ENCODE results near the gene CELA3B. TPM values are rescaled to one million over a fixed set of nuclear protein-coding genes. Genes with fewer than 3 reads are reported as not detected.

Gene CELA3B
- total and polyA plus RNA-seq, 2 of the 8 experiments (the other 6 are each of a cell fraction or from before 2014, with no cell fraction given): not detected

DNA sequence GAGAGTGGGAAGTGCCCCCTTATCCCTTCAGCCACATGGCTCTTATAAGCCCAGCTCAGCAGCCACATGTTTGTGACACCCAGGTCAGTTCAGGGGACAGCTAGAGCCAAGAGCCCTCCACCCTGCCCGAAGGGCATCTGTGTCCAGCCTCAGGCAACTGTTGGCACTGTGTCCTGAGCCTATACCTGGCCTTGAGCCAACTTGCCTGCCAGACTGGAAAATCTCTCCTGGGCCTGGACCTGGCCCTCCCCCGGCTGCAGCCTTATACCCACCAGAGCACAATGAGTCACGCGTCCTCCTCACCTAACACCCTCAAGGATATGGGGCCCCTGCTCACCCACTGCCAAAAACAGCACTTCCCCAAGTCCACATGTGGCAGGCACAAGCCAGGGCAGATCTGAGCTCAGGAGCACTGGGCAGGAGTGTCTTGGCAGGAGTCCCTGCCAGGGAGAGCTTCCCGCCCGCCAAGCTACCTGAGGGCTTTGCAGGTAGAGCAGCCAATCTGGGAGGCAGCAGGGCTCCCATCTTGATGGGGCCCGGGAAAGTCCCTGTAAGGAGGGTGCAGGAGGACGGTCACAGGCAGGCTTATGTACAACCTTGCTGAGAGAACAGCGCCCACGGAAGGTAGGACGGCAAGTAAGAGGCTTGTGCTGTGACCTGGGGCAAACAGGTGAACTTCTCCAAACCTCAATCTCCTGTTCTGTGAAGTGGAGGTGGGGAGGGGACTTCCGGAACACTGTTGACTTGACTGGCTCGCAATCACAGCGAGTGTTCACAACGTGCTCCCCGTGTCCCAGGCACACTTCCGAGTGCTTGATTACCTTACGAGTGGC, 19.9 kb upstream of the CELA3B start:
- Histone ChIP-seq H3K36me3 (ENCODE audit: control insufficient read depth in 2 of 4, insufficient read depth in 4 of 4, low read length in 3 of 4) (no peaks in the 10 kb centered on the region), H2BK5ac (ENCODE audit: low read depth, low read length) (peak overlapping the region; percentile 53; the same call in 1 of the 2 replicates), H2AFZ (ENCODE audit: low read length) (peak overlapping the region; percentile 64), H3K23me2 (ENCODE audit: low read depth, low read length) (no peaks in the 10 kb centered on the region), H2AK5ac (ENCODE audit: low read depth, low read length) (0 out of 2 replicates have a peak overlapping the region, but pooled peaks have one; percentile 65), H3K4me2 (ENCODE audit: insufficient read depth in 1 of 2, low read depth in 2 of 2, low read length in 2 of 2) (no peak overlapping the region), H4K20me1 (replicated peaks in 1 of 2; ENCODE audit: control insufficient read depth in 1 of 2, insufficient read depth in 2 of 2, low read length in 2 of 2) (no peaks in the 10 kb centered on the region), H3K23ac (ENCODE audit: insufficient read length) (no peak overlapping the region), H3K4ac (replicated peaks; ENCODE audit: insufficient read length, low read depth, low read length) (peak overlapping the region; percentile 1), H4K5ac (ENCODE audit: insufficient read length, low read depth, low read length) (no peak overlapping the region), H2BK20ac (ENCODE audit: low read length) (peak overlapping the region; percentile 97; the same call in 1 of the 2 replicates), H3K4me3 (ENCODE audit: extremely low read depth in 1 of 4, insufficient read depth in 2 of 4, low read depth in 3 of 4, low read length in 4 of 4) (no peak overlapping the region), H2BK15ac (ENCODE audit: low read length) (peak overlapping the region; percentile 4; the same call in 1 of the 2 replicates), H3K79me1 (ENCODE audit: low read depth, low read length) (no peaks in the 10 kb centered on the region), H3K27me3 (replicated peaks in 1 of 4; ENCODE audit: control insufficient read depth in 3 of 4, extremely low read depth in 1 of 4, insufficient read depth in 3 of 4, low read length in 3 of 4) (no peaks in the 10 kb centered on the region), H3K14ac (ENCODE audit: insufficient read length) (no peak overlapping the region), H3K27ac (ENCODE audit: low read depth, low read length) (no peak overlapping the region), H3K18ac (ENCODE audit: extremely low read depth, low read length) (peak overlapping the region; percentile 7), H4K91ac (replicated peaks; ENCODE audit: insufficient read length, low read length) (peak overlapping the region; percentile 86), H2BK120ac (replicated peaks; ENCODE audit: low read depth, low read length) (peak overlapping the region; percentile 13), H3K4me1 (replicated peaks in 1 of 4; ENCODE audit: control insufficient read depth in 3 of 4, insufficient read depth in 4 of 4, low read length in 3 of 4) (peaks cover 5 to 17% (median 11%) of the 10 kb centered on the region in 4 experiments; a peak in 6 of 7 replicates), H3K9ac (replicated peaks in 1 of 4; ENCODE audit: extremely low read depth in 1 of 4, low read depth in 3 of 4, low read length in 3 of 4) (no peak overlapping the region), H3K79me2 (ENCODE audit: control insufficient read depth in 1 of 2, insufficient read depth in 2 of 2, low read length in 2 of 2) (no peaks in the 10 kb centered on the region), H2BK12ac (ENCODE audit: low read depth, low read length) (peak overlapping the region; percentile 93; the same call in 1 of the 2 replicates), H3K56ac (replicated peaks; ENCODE audit: insufficient read length, low read depth, low read length) (no peak overlapping the region), H3K9me3 (ENCODE audit: insufficient read depth in 2 of 2, low read depth in 1 of 2, low read length in 1 of 2) (no peaks in the 10 kb centered on the region), H4K8ac (ENCODE audit: extremely low read depth, insufficient read depth, low read length) (peak overlapping the region; percentile 79; the same call in 1 of the 2 replicates)
- 84% methylated on average over 18 of the region's 18 CpGs; no CpG with 5 or more reads in 1 of the 2 experiments for WGBS, 2 experiments (ENCODE audit: extremely low coverage in 1 of 2, insufficient coverage in 1 of 2, insufficient read length in 1 of 2, insufficient replicate concordance in 2 of 2, low coverage in 1 of 2, low lambda C conversion rate in 2 of 2, missing lambda C conversion rate in 1 of 2)
- no peak for FAIRE-seq
- DNase-seq (ENCODE audit: low read depth in 1 of 2, low spot score in 2 of 2): no peak
- ChIA-PET CTCF (ENCODE audit: partially characterized antibody) (interaction anchor here (0.6 to 1.7 kb wide), 5 partner anchors 17 to 126 kb away, joined by 3 to 5 read pairs (median 3); no protein-coding TSS in a partner anchor), POLR2A (ENCODE audit: partially characterized antibody) (interaction anchor here (0.6 to 2.0 kb wide), 5 partner anchors 13 to 72 kb away, joined by 3 to 13 read pairs (median 5); partner anchors contain the start of gene HSPG2)
- TF ChIP-seq NANOG (IDR thresholded peaks at IDR 0.05; ENCODE audit: insufficient read depth, low read depth, low read length, poor library complexity, severe bottlenecking): no peak
- TF ChIP-seq POU5F1 (IDR thresholded peaks at IDR 0.05; ENCODE audit: low read depth, low read length): no peak
- no peak for TF ChIP-seq CBX8 (IDR thresholded peaks at IDR 0.05; ENCODE audit: borderline replicate concordance, low read depth, low read length)
- no peak for TF ChIP-seq KDM4A (IDR thresholded peaks at IDR 0.05; ENCODE audit: low read depth, low read length, severe bottlenecking)
- no peak for TF ChIP-seq EP300 (IDR thresholded peaks at IDR 0.05; ENCODE audit: borderline replicate concordance in 1 of 2, low read depth in 2 of 2, low read length in 2 of 2)

Data from H1 (cell line).